NCI-H774 (cell line): ENCODE measurements around the gene METRN.

Experiments
- DNase-seq: peaks from one replicate; lab custom pipeline; 2025; lab: John Stamatoyannopoulos, UW

Gene METRN

DNA sequence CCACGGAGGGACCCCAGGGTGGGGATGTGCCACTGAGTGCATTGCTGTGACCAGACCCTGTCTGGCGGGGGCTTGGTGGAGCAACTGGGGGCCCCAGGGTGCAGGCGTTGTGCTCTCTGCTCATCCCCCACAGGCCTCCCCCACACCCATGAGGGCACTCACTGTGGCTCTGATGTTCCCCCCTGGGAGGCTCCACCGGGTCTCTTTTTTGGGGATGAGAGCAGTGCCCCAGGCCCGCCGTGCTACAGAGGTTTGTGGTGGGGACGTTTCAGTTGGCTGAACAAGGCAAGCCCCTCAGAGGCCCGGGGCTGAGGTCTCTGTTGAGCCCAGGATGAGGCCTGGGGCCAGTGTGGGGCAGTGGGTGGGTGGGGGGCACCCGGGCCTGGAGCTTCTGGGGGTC lies 8.8 kb downstream of the METRN start:
- no peak for DNase-seq

DNA sequence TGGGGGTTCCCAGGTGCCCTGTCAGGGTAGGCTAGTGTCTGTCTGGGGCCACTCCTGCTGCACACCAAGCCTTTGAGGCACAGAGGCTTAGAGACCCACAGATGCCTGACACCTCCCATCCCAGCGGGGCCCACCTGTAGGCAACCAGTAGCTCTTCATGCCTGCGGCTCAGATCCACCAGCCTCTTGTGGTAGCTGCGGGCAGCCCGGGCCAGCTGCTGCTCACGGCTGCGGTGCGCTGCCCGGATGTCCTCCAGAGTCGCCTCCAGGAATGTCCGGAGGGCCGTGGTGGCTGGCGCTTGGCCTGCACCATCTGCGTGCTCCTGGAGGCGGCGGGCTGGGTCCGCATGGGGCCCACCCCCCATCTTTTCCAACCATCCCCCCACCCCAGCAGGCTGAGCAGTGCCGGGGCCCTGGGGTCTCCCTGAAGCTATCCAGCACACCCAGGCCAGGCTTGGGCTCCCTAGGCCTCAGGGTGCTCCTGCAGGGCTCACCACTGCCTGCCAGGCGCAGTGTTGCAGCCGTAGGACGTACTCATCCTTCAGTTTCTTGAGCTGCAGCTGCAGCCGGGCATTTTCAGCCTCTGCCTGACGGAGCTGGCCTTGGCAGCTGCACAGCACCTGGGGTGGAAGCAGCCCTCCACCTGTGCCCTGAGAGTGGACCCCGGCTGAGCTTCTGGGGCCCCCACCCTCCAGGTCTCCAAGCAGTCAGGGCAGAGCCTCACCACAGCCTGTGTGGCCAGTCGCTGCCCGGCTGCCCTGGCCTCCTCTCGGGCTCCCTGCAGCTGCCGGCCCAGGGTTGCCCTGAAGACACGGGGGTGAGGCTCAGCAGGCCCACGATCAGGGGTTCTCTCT lies 9.5 kb downstream of the METRN start:
- DNase-seq = no peak

- DNase-seq = no peak
Observed at GRCh38 chr16:725041-725376, 10.1 kb downstream of the METRN start.

DNA sequence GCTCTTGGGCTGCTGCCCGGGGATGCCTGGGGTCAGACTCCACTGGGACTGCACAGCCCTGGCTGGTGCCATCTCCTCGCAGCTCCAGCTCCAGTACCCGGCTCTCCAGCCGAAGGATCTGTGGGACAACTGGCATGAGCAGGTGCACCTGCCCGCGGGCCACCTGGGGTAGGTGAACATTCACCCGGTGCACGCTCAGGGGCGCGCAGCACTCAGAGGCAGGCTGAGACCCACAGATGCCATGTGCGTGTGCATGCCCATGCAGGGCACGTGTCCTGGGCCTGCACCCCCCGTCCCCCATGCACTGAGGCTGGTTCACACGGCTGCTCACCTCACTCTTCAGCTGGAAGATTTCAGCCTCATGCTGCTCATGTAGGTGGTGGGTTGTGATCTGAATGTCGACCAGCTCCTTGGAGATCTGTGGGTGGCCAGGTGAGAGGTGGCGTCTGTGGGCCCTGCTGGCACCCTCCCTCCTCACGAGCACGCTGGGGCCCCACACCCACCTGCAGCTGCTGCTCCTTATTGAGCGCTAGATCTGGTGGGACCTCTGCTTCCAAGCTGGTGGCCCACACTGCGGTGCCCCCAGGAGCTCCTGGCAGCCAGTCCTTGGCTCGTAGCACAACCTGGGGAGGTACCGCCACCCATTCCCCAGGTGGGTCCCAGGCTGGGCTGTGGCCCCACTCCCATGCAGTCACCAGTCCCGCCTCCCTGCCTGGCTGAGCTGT lies 10.7 kb downstream of the METRN start:
- DNase-seq = no peak

GRCh38 chr16:726188-726437 lies 11.2 kb downstream of the METRN start:
- no peak for DNase-seq

DNA sequence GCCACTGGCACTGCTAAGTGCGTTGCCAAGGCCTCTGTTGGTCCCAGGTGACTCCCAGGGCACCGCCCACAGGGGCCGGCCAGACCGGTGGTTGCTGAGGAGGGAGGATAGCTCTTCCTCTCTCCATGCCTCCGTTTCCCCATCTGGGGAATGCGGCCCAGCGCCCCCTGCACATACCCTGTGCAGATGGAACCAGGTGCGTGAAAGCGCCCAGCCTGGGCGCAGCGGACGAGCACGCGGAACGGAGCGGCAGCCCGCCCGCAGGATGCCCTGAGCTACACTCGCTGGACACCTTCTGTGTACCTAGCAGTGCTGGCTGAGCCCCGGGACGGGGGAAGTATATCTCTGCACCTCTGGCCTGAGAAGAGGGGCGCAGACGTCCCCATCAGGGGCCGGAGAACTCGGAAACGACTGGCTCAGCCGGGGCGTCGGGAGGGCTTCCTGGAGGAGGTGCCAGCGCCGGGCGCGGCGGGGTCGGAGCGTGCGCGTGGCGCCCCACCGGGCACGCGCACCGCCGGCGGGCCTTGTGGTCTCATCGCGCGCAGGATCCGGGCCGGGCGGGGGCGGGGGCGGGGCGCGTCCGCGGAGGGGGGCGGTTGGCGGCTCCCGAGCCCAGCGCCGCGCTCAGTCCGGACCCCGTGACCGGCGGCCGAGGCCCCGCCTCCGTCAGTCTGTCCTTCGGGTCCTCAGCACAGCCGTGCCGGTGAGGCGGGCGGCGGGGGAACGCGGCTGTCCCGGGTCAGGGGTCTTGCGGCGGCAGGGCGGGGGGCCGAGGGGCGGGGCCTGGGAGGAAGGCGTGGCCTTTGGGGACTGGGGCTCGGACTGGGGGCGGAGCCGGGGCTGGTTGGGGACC lies 11.7 kb downstream of the METRN start, which contains the start of the genes CCDC78 and HAGHL:
TSS of gene CCDC78 (minus strand) at position 6 of the 853 bp plus-strand sequence. CDS start 76 bp downstream, outside the sequence.
TSS of gene HAGHL (plus strand) at position 669 of the 853 bp plus-strand sequence. CDS start 404 bp downstream, outside the sequence.
- no peak for DNase-seq

DNA sequence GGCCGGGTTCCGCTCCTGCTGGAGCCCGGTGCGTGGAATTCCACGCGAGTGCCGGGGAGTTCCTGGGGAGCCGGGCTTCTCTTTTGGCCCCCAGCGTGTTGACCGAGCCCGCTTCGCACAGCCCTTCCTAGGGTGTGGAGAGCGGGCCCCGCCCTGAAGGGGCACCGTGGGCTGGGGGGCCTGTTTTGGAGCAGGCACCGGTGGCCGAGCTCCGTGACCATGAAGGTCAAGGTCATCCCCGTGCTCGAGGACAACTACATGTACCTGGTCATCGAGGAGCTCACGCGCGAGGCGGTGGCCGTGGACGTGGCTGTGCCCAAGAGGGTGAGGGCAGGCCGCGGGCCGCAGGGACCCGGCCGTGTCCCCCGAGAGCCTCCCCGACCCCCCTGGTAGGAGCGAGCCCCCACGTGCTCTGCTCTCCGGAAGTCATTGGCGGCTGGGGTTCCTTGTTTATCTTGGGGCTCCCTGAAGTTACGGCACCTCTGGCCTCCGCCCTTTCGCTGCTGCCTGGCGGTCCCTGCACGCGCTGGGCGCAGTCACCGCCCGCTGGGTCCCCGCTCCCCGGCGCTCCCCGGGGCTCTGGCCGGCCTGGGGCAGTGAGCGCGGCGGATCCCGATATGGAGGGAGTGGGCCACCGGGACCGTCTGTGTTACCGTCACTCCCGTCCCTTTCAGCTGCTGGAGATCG lies 12.5 kb downstream of the METRN start:
- DNase-seq = no peak

DNA sequence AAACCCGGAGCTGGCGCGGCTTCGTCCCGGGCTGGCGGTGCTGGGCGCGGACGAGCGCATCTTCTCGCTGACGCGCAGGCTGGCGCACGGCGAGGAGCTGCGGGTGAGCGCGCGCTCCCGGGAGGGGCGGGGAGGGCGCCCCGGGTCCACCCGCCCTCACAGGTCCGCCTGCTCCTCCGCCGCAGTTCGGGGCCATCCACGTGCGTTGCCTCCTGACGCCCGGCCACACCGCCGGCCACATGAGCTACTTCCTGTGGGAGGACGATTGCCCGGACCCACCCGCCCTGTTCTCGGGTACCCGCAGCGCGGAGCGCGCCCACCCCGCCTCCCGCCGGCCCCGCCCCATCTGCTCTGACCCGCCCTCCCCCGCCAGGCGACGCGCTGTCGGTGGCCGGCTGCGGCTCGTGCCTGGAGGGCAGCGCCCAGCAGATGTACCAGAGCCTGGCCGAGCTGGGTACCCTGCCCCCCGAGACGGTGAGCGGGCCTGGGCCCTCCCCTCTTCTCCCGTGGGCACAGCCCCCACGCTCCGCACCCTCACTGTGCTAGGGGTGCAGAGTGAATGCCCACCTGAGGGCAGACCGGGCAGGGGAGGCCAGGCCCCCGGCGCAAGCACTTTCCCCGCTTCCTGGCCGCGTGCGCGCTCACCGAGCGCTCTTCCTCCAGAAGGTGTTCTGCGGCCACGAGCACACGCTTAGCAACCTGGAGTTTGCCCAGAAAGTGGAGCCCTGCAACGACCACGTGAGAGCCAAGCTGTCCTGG lies 13.4 kb downstream of the METRN start:
- peak; percentile 47 for DNase-seq

DNA sequence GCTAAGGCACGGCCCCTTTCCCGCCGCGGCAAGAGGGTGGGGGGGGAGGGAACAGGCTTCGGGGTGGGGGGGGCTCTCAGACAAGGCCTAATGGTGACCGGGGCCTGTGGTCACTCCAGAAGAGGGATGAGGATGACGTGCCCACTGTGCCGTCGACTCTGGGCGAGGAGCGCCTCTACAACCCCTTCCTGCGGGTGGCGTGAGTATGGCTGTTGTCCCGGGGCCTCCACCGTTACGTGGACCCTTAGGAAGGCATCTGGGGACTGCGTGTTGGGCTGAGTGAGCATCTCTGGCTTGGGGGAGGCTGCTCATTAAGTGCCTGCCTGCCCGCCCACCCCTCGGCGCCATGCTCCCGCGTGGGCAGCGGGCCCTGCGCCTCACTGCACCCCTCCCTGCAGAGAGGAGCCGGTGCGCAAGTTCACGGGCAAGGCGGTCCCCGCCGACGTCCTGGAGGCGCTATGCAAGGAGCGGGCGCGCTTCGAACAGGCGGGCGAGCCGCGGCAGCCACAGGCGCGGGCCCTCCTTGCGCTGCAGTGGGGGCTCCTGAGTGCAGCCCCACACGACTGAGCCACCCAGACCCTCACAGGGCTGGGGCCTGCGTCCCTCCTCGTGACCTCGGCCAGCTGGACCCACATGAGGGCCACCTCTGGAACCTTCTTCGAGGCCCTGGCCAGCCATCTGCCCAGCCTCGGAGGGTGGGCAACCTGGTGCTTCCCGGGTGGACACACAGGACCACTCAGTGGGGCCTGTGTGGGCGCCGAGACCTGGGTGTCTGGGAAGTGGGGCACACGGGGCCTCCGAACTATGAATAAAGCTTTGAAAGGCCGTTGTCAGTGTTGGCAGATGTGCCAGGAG lies 14.2 kb downstream of the METRN start:
- DNase-seq = no peak

DNA sequence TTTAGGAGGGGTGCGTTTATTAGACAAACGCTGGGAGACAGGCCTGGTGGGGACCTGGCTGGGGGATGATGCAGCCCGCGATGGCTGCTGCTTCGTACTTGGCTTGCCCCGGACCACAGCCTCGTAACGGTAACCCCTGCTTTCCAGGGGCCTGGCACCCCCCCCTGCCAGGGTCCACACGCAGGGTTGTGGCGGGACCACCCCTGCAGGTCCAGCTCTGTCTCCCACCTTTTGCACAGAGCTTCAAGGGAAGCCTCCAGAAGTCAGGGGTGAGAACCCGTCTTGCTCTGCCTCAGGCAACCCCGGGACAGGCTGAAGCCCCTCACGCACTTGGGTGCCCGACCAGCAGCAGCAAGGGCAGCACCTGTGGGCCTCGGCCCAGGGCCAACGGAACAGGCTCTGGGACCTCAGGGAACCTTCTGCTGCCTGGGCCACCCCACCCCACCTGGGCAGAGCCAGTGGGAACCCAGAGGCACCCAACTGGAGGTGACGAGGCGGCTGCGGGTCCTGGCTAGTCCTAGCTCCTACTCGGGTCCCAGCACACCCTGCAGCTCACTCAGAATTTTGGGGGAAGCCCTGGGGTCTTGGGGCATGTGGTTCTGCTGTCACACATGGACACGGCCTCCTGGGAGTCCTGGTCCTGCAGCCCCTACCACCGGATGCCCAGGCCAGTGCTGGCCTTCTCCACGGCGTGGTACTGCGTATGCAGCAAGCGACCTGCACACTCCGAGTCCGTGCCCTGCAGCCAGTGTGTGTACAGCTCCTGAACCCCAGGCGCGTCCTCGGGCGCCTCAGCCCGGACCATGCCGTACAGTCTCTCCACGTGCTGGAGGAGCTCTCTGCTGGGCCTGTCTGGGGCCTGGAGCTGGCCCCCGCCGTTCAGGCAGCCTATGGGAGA lies 15.1 kb downstream of the METRN start:
- DNase-seq = no peak

- DNase-seq = no peak
Observed at GRCh38 chr16:730666-731509, 16.0 kb downstream of the METRN start.

DNA sequence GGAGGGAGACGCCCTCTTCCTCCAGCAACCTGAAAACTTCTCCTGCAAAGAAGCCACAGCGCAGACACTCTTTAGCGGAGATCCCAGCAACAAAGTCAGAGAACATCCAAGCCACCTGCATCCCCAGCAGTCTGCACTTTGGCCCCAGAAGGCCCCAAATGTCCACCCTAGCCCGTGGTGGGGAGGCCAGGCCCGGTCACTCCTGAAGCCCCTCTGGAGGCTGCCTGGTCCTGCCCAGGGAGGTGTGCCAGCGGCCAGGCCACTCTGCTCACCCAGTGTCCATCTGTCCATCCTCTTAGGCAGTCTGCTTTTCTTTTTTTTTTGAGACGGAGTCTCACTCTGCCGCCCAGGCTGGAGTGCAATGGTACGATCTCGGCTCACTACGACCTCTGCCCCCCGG lies 17.4 kb downstream of the METRN start:
- DNase-seq = no peak

GRCh38 chr16:732936-733335 lies 18.0 kb downstream of the METRN start:
- no peak for DNase-seq

- DNase-seq = no peak
Observed at GRCh38 chr16:733382-734207, 18.7 kb downstream of the METRN start.

- no peak for DNase-seq
Observed at GRCh38 chr16:734208-734980, 19.5 kb downstream of the METRN start.

- no peak for DNase-seq
Observed at GRCh38 chr16:734981-735881, 20.3 kb downstream of the METRN start.
